HG03439 (cell line): ENCODE data around the gene MBD1.
A peak's percentile ranks its signal among the peaks of the same experiment; 100 is the strongest.
"Not testable (repeated sequence)": the region's sequence is repeated elsewhere in the genome, so short reads cannot be mapped to it uniquely, and the experiment has no call there.

Experiments used
- ATAC-seq: cut with Tn5 transposase; IDR thresholded peaks from one replicate; pipeline ENCODE4 v1.9.1; 2021; ENCODE audit warnings: mild to moderate bottlenecking, moderate library complexity; ENCODE audit not compliant: unreplicated experiment

MBD1 gene

GRCh38 chr18:50274044-50274442 lies 7.3 kb downstream of the MBD1 start:
- no peak for ATAC-seq

DNA sequence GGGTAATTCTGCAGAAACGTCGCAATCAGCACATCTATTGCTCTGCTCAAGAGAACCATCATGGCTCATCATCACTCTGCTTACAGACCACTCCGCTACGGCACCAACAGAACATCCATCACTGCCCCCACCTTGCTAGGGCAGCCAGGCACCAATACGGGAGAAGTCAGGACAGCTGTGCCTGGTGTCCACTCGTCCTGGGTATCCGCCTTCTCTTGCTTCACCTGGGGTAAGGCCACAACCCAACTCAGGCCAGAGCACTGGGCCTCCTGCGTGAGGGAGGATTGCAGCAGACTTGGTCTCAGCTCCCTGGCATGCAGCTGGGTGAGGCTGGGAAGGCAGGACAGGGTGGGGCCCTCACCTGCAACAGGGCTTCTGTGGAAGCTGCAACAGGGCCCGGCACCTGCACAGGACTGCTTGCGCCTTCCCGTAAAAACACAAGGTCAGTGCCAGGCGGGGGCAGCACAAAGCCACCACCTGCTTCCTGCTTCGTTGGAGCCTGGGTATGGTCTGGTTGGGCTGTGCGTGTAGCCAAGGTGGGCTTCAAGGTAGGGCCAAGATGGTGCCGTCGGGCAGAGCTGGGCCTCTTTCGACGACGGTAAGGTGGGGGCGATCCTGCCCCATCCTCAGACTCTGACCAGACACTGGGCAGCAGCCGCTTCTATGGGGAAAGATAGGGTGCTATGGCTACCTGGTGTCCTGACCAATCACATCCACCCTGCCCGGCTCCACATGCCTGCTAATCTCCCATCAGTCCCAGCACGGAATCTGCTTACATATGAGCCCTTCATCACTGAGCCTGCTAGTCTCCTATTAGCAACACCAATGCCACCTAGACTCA lies 7.9 kb downstream of the MBD1 start:
- no peak for ATAC-seq

DNA sequence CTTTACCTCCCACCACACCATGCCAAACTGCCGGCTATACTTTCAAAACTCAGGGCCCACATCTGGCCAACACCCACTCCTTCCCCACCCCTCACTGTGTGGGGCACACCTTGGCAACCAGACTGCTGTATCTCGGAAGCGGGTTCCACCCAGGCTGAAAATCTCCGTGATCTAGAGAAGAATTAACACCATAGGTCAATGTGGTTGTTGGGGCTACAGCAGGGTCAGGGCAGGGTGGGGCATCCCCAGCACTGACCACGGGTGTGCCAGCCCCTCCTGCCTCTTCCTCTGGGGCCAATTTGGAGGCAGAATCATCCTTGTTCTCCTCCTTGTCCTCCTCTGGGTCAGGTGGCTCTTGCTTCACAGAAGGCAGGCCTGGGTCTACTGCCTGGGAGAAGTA lies 8.8 kb downstream of the MBD1 start:
- no peak for ATAC-seq

GRCh38 chr18:50268022-50268747 lies 13.1 kb downstream of the MBD1 start:
- peak; percentile 78 for ATAC-seq

GRCh38 chr18:50266248-50266704 lies 15.0 kb downstream of the MBD1 start, which contains the start of gene CFAP53:
Gene CFAP53, minus strand, starts transcription at chr18:50266495. Its CDS starts 91 bp downstream, at chr18:50266404.
- ATAC-seq: peak; percentile 56

DNA sequence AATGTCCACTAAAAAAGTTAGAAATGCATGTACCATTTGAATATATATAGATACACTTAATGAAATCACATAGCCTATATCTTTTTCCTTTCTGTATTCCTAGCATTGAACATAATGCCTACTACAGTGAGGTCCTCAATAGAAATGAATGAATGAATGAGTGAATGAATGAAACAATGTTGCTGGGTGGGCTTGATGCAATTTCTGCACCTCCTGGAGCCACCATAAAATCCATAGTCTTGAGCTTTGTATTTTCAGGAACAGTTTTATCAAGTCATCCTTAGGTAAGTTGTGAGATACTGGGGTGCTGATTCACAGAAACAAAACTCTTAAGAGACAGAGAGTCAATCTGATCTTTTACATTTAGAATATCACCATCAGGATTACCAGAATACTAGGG lies 18.3 kb downstream of the MBD1 start:
- ATAC-seq: no peak

GRCh38 chr18:50250935-50251334 lies 30.4 kb downstream of the MBD1 start:
- no peak for ATAC-seq

GRCh38 chr18:50249576-50249975 lies 31.7 kb downstream of the MBD1 start:
- ATAC-seq: no peak

DNA sequence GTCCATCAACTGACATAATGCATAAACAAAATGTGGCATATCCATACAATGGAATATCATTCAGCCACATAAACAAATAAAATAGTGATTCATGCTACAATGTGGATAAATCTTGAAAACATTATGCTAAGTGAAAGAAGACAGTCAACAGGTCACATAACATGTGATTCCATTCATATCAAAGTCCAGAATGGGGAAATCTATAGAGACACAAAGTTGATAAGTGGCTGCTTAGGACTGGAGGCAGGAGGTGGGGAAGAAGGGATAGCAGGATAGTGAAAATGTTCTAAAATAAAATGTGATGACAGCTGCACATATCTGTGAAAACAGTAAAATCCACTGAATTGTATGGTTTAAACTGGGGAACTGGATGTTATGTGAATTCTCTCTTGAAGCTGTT lies 33.8 kb downstream of the MBD1 start:
- ATAC-seq: no peak

- not testable (repeated sequence) for ATAC-seq
Observed at GRCh38 chr18:50241768-50242167, 39.6 kb downstream of the MBD1 start.

- no peak for ATAC-seq
Observed at GRCh38 chr18:50240080-50240563, 41.2 kb downstream of the MBD1 start.

- no peak for ATAC-seq
Observed at GRCh38 chr18:50232419-50232818, 48.9 kb downstream of the MBD1 start.

- ATAC-seq: no peak
Observed at GRCh38 chr18:50231621-50232020, 49.7 kb downstream of the MBD1 start.

DNA sequence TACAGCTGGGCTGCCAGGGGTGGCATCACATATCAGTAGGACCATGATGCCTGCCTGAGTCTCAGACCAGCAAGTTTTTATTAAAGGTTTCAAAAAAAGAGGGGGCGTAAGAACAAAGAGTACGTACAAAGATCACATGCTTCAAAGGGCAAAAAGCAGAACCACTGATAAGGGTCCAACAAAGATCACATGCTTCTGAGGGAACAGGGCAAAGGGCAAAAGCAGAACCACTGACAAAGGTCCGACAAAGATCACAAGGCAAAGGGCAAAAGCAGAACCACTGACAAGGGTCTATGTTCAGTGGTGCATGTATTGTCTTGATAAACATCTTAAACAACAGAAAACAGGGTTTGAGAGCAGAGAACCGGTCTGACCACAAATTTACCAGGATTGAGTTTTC lies 61.1 kb downstream of the MBD1 start:
- ATAC-seq: not testable (repeated sequence)
